GM18907 (cell line): Measurements from ENCODE around the gene ZNF747.
A peak's percentile ranks its signal among the peaks of the same experiment; 100 is the strongest.
"Not testable (repeated sequence)": the region's sequence is repeated elsewhere in the genome, so short reads cannot be mapped to it uniquely, and the experiment has no call there.

Experiments
- ATAC-seq: cut with Tn5 transposase; IDR thresholded peaks from one replicate; pipeline ENCODE4 v1.9.1; 2021; ENCODE audit warnings: mild to moderate bottlenecking, moderate library complexity; ENCODE audit not compliant: unreplicated experiment

The ZNF747 gene

GRCh38 chr16:30557957-30558788 is 23.5 kb upstream of the ZNF747 start, which contains the start of gene ZNF764:
TSS of gene ZNF764 (minus strand) at chr16:30558374. CDS start at chr16:30558182, 192 bp downstream.
- peak; percentile 89 for ATAC-seq

GRCh38 chr16:30557707-30557956 is 23.0 kb upstream of the ZNF747 start:
- no peak for ATAC-seq

DNA sequence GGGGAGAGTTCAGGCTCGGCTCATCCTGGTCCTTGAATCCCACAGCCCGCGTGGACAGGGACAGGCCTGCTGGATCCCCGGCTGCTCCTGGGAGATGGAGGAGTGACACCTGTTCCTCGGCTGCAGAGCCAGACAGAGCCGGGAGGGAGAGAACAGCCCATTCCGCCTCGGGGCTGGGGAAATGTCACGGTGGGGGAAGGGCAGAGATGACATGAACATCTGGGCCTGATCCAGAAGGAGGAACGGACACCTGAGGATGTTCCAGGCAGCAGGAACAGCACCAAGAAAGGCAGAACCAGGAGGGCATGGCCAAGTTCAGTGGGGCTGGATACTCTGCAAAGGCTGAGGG is 21.4 kb upstream of the ZNF747 start:
- ATAC-seq = no peak

DNA sequence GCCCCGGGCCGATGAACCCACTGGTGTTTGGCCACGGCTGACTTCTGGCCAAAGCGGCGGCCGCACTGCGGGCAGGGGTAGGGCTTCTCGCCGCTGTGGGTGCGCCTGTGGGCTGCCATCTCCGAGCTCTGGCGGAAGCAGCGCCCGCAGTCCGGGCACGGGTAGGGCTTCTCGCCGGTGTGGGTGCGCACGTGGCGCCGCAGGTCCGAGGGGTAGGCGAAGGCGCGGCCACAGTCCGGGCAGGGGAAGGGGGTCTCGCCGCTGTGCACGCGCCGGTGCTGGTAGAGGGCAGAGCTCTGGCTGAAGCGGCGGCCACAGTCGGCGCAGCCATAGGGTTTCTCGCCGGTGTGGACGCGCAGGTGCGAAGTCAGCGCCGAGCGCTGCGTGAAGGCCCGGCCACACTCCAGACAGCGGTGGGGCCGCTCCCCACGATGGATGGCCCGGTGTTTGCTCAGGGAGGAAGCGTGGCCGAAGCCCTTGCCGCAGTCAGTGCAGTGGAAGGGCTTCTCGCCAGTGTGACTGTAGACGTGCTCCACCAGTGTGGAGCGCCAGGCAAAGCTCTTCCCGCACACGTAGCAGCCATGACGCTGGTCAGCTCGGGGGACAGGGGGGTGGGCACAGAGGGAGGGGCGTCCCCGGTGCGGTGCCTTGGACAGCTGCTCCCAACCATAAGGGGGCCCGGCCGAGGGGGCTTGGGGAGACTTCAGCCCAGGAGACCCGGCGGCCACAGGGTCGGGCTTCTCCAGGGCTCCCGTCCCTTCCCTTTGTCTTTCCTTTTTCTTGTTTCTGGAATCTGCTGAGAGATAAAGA is 20.9 kb upstream of the ZNF747 start:
- ATAC-seq = no peak

DNA sequence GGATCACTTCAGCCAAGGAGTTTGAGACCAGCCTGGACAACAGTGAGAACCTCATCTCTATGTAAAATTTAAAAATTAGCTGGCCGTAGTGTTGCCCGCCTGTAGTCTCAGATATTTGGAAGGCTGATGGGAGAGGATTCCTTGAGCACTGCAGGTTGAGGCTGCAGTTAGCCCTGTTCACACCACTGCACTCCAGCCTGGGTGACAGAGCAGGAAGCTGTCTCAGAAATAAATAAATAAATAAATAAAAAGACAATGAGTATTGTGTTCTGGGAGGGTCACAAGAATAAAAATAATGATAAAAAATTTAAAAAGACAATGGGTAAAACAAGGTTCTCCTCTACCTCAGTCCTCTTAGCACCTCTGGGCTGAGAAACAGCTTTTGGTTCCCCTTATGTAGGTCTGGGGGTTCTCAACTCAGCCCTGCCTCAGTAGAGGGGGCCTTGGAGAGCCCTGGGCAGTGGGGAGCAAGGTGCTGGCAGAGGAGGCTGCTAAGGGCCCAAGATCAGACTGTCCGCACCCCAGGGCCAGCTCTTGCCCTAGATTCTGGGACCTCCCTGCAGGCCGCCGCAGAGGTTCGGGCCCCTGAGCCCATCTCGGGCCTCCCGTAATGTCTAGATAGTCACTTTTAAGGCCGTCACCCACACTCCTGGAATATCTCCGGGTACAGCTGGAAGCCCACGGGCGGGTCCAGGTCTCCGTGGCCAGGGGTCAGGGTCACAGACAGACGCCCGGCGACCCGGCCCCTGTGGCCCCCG is 20.1 kb upstream of the ZNF747 start:
- ATAC-seq = no peak

DNA sequence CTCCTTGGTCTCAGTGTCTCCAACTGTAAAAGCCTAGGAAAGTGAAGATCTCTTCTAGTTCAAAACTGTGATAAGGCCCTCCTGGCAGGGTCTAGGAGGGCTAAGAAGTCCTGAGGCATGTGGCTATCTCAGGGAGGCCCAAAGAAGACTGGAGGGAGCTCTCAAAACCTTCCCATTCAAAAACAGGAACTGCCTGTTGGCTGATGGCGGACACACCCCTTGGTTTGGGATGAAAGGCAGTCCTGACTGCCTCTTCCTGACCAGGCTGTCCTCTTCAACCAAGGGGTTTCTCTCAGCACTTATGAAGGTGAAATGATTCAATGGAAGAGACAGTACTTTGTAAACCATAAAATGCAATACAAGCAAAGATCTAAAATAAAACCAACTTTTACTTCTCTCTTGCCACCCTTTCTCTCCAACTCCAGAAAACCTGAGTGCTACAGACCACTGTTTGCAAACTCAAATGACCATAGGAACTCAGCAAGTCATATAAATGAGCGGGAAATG is 18.8 kb upstream of the ZNF747 start:
- no peak for ATAC-seq

GRCh38 chr16:30552956-30553355 is 18.3 kb upstream of the ZNF747 start:
- ATAC-seq = no peak

- ATAC-seq = no peak
Observed at GRCh38 chr16:30551781-30552180, 17.1 kb upstream of the ZNF747 start.

DNA sequence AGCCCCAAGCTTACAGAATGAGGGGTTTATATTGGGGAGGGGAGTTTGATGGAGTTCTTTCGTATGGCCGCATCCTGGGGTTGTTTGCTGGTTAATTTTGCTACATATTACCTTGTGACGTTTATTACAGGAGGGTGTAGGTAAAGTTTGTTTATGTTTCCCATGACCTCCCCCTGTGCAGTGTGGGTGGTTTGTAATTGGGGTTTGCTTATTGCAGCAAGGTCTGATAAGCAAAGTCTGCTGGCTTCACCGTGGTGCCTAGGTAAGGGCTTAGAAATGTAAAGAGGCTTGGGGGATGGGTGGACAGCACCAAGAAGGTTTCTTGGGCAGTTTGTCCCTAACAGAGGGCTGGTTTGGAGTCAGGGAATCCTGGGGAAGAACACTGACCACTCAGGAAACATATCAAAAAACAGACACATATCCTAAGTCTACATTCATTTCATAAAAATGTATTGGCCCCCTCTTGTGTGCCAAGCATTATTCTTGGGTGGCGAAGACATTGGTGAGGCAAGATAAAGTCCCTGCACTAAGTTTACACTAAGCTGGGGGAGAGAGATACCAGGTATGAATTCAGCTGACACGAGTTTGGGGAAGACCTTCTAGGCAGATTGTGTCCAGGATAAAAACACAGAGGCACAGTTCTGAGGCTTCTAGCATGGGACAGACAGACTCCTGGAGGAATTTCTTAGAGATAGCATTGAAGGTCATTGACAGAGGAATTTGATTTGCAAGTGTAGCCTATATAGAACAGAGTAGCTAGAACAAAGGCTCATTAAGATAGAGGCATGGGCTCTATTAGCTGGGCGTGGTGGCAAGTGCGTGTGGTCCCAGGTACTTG is 14.0 kb upstream of the ZNF747 start:
- ATAC-seq = no peak

GRCh38 chr16:30546115-30546514 is 11.5 kb upstream of the ZNF747 start:
- ATAC-seq = no peak

- ATAC-seq = no peak
Observed at GRCh38 chr16:30543067-30543466, 8.4 kb upstream of the ZNF747 start.

- no peak for ATAC-seq
Observed at GRCh38 chr16:30541502-30542329, 7.1 kb upstream of the ZNF747 start.

DNA sequence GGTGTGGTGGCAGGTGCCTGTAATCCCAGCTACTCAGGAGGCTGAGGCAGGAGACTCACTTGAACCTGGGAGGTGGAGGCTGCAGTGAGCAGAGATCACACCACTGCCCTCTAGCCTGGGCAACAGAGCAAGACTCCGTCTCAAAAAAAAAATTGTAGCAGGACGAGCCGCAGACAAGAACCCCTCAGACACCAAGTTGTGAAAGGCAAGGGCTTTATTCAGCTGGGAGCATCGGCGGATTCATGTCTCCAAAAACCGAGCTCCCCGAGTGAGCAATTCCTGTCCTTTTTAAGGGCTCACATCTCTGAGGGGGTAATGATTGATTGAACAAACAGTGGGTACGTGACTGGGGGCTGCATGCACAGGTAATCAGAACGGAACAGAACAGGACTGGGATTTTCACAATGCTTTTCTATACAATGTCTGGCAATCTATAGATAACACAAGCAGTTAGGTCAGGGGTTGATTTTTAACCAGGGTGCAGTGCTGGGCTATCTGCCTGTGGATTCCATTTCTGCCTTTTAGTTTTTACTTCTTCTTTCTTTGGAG is 6.3 kb upstream of the ZNF747 start:
- ATAC-seq = not testable (repeated sequence)

DNA sequence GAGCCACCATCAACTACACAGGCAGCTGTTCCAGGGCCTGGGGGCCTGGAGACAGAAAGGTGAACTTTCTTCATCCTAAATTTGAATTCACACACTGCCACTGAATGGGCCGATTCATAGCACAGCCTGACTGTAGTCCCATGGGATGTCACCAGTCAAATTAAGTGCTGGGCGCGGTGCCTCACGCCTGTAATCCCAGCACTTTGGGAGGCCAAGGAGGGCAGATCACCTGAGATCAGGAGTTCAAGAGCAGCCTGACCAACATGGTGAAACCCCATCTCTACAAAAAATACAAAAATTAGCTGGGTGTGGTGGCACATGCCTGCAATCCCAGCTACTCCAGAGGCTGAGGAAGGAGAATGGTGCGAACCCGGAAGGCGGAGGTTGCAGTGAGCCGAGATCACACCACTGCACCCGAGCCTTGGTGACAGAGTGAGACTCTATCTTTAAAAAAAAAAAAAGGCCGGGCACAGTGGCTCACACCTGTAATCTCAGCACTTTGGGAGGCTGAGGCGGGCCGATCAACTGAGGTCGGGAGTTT is 5.4 kb upstream of the ZNF747 start:
- not testable (repeated sequence) for ATAC-seq

DNA sequence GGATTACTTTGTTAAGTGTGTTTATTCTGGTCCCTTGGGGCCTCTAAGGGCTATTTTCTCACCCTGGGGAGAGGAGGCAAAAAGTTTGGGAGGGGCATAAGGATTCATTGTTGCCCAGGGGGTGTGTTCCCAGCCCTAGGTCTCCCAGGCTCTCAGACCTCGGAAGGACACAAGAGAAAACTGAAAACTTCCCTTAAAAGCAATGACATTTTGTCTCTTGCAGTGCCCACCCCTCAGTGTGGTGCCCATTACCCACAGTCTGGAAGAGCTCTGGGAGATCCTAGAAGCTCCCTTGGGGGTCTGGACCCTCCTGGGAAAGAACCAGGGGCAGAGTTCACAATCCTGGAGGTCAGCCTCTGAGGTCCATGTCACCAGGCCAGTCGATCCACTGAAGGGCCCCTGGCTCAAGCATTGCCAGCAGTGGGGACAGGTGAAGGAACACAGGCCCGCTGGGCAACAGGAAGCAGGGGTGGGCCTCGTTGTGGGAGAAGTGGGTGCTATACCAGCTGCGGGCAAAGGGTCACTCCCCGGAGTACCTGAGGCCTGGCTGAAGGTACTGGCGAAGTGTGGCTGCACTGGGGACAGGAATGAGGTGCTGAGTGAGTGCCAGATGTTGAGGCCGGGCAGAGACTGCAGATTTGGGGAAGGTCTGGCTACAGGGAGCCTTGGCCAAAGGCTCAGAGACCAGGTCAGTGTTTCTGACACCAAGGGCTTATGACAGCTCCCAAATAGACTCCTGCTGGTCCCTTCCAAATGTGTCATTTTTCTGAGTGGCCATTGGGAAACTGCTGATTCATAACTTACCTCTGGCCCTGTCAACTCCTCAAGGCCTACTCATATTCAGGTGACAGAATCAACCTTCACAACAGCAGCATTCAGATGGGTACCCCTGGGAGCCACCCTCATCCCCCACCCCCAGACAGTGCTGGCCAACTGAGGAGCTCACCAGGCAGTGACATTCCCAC is 4.6 kb upstream of the ZNF747 start:
- ATAC-seq = no peak

- not testable (repeated sequence) for ATAC-seq
Observed at GRCh38 chr16:30536391-30537024, 1.9 kb upstream of the ZNF747 start.

DNA sequence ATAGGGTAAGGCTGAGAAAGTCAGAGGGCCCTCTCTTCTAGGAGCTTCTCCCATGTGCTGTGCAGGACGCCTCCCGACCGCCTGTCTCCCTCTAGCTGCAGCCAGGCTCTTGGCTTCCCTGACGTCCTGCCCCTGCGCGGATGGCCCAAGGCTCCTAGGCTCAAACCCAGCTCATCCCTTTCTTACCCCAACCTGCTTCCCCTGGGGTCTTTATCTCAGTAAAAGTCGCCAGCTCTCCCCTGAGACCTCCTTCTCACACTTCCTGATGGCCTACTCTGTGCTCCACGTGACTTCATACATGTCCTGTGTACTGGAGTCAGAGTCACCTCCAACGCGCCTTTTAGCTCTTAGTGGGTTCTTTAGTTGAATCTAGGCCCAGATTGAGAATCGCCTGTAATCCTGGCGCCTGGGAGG is 1.1 kb upstream of the ZNF747 start:
- peak; percentile 46 for ATAC-seq
